Measurements from ENCODE around the gene GSX2. TPM values are rescaled to one million over a fixed set of nuclear protein-coding genes. Genes with fewer than 3 reads are reported as not detected.

Gene GSX2
- total RNA-seq, 1 donor from 2014 or later: not detected

- no peak for ATAC-seq
- intact Hi-C loops (cut with DNase I): no loop called here
- DNase-seq (ENCODE audit: missing footprints): no peak
Observed at GRCh38 chr4:54144661-54145171, 44.8 kb downstream of the GSX2 start.

- intact Hi-C loops (cut with DNase I): no loop called here
- ATAC-seq (no peak), DNase-seq (ENCODE audit: missing footprints) (no peak)
Observed at GRCh38 chr4:54146139-54146538, 46.2 kb downstream of the GSX2 start.

- intact Hi-C loops (cut with DNase I): no loop called here
- no peak for DNase-seq (ENCODE audit: missing footprints)
- no peak for ATAC-seq
Observed at GRCh38 chr4:54149323-54149722, 49.4 kb downstream of the GSX2 start.

Other genes with a start within 250 kb of the GSX2 start
- 10.1 TPM for gene CHIC2, start 35.6 kb upstream of the GSX2 start, total RNA-seq
- 38.5 TPM for gene PDGFRA, start 129.1 kb downstream of the GSX2 start, total RNA-seq